Thyroid gland (tissue), 4 donors: ENCODE results near the gene MPG.

ENCODE experiments used
- POLR2A ChIP-seq, 2 donors: fragments of 450-650 bp; IDR thresholded peaks; one replicate each; pipeline ENCODE4 v1.6.1; 2017; ENCODE audit warnings: antibody characterized with exemption in 2 of 2, mild to moderate bottlenecking in 2 of 2, moderate library complexity in 1 of 2
- TF ChIP-seq, protein P1 (sequence below), 6 experiments: fragments of 200-600 bp in 3 of 6; fragments of 450-650 bp in 3 of 6; sonication (generic) in 3 of 6; IDR thresholded peaks; one replicate each; pipeline ENCODE4 v1.5.1; 2016 to 2019; ENCODE audit warnings: antibody characterized with exemption in 6 of 6, mild to moderate bottlenecking in 2 of 6, inconsistent platforms in 1 of 6, moderate library complexity in 1 of 6

DNA sequence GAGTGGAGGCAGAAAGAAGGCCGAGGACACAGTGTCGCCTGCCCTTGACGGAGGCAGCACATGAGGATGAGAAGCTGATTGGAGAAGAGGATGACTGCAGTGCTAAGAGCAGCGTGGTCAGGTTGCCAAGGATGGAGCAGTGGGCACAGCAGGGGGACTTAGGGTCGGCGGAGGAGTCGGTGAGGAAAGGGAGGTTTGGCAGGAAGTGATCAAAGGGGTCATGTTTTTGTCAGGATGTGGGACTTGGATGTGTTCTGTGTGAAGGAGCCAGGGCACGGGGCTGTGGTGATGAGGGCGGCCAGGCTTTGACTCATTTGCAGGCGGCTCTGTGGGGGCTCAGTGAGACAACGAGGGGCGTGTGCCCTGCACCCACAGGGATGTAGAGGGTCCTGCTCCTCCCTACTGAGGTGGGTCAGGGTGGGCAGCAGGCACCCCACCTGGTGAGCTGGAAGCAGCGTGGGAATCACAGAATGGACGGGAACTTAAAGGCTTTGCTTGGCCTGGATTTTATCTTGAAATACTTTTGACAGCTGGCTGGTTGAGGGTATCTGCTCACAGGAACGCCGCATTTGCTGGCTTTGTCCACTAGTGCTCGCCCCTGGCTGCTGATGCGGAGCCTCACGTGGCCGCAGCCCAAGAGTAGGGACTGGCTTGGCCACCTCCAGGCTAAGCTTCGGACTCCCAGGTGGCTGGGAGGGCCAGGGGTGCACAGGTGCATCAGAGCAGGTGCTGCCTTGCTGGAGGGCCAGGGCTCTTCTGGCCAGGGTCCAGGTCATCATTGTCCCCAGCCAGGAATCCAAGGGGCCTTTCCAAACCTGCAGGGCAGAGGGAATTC is 6.0 kb downstream of the MPG start:
- no peak for TF ChIP-seq POLR2A (IDR thresholded peaks at IDR 0.05)
- TF ChIP-seq, protein P1, sequence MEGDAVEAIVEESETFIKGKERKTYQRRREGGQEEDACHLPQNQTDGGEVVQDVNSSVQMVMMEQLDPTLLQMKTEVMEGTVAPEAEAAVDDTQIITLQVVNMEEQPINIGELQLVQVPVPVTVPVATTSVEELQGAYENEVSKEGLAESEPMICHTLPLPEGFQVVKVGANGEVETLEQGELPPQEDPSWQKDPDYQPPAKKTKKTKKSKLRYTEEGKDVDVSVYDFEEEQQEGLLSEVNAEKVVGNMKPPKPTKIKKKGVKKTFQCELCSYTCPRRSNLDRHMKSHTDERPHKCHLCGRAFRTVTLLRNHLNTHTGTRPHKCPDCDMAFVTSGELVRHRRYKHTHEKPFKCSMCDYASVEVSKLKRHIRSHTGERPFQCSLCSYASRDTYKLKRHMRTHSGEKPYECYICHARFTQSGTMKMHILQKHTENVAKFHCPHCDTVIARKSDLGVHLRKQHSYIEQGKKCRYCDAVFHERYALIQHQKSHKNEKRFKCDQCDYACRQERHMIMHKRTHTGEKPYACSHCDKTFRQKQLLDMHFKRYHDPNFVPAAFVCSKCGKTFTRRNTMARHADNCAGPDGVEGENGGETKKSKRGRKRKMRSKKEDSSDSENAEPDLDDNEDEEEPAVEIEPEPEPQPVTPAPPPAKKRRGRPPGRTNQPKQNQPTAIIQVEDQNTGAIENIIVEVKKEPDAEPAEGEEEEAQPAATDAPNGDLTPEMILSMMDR (IDR thresholded peaks at IDR 0.05), result peak in 5 of 6 experiments; percentile 11 to 58 (median 23)
